RWPE2 (cell line): ENCODE results near the gene MCF2L.

ENCODE experiments used
- ATAC-seq: fragments of 200-7000 bp; cut with Tn5 transposase; 3 replicates; pipeline ENCODE4 v1.9.1; 2021; ENCODE audit warnings: low read depth
- DNase-seq: peaks from one replicate; pipeline ENCODE4 v3.0.0-alpha.2; 2020; ENCODE audit warnings: low spot score
- H3K27ac ChIP-seq: fragments of 450-650 bp; 2 replicates; pipeline ENCODE4 v1.5.1; 2017; ENCODE audit warnings: mild to moderate bottlenecking; ENCODE audit not compliant: poor library complexity, severe bottlenecking
- H3K27me3 ChIP-seq: fragments of 250-450 bp; sonication (Bioruptor Pico); 2 replicates; pipeline ENCODE4 v1.5.1; 2021; ENCODE audit warnings: mild to moderate bottlenecking, moderate library complexity; ENCODE audit not compliant: insufficient read depth, poor library complexity, severe bottlenecking
- H3K36me3 ChIP-seq: fragments of 250-450 bp; sonication (Bioruptor Pico); 2 replicates; pipeline ENCODE4 v1.5.1; 2020; ENCODE audit warnings: low read depth, mild to moderate bottlenecking, moderate library complexity
- H3K4me1 ChIP-seq: fragments of 250-450 bp; sonication (Bioruptor Pico); 2 replicates; pipeline ENCODE4 v1.5.1; 2021; ENCODE audit warnings: mild to moderate bottlenecking, moderate library complexity; ENCODE audit not compliant: insufficient read depth, poor library complexity, severe bottlenecking
- H3K4me3 ChIP-seq: fragments of 250-450 bp; sonication (Bioruptor Pico); 2 replicates; pipeline ENCODE4 v1.5.1; 2021; ENCODE audit warnings: mild to moderate bottlenecking, moderate library complexity; ENCODE audit not compliant: severe bottlenecking
- H3K9me3 ChIP-seq: fragments of 250-450 bp; sonication (Bioruptor Pico); 2 replicates; pipeline ENCODE4 v1.5.1; 2021; ENCODE audit warnings: mild to moderate bottlenecking, moderate library complexity; ENCODE audit not compliant: severe bottlenecking
- CTCF ChIP-seq: fragments of 450-650 bp; IDR thresholded peaks from one replicate; pipeline ENCODE4 v1.5.1; 2017; ENCODE audit warnings: mild to moderate bottlenecking, moderate library complexity; ENCODE audit not compliant: poor library complexity, severe bottlenecking

Gene MCF2L

GRCh38 chr13:112953591-112954487 lies 15.2 kb upstream of the MCF2L start:
- H3K27ac ChIP-seq = no peak overlapping the region
- DNase-seq = no peak
- no peak for TF ChIP-seq CTCF
- ATAC-seq = no peak
- peaks cover 9% of the 10 kb centered on the region for H3K27me3 ChIP-seq
- no peaks in the 10 kb centered on the region for H3K4me1 ChIP-seq
- H3K4me3 ChIP-seq = no peak overlapping the region
- no peaks in the 10 kb centered on the region for H3K9me3 ChIP-seq
- H3K36me3 ChIP-seq = no peaks in the 10 kb centered on the region

GRCh38 chr13:112954488-112955270 lies 14.3 kb upstream of the MCF2L start:
- no peak for DNase-seq
- H3K27ac ChIP-seq = no peak overlapping the region
- no peaks in the 10 kb centered on the region for H3K9me3 ChIP-seq
- no peak for ATAC-seq
- no peak overlapping the region for H3K4me3 ChIP-seq
- no peak for TF ChIP-seq CTCF
- H3K4me1 ChIP-seq = no peaks in the 10 kb centered on the region
- H3K36me3 ChIP-seq = no peaks in the 10 kb centered on the region
- peaks cover 9% of the 10 kb centered on the region for H3K27me3 ChIP-seq

- ATAC-seq = no peak
- H3K27me3 ChIP-seq = peaks cover 6% of the 10 kb centered on the region
- no peak for TF ChIP-seq CTCF
- no peak for DNase-seq
- no peaks in the 10 kb centered on the region for H3K4me1 ChIP-seq
- no peaks in the 10 kb centered on the region for H3K9me3 ChIP-seq
- H3K27ac ChIP-seq = no peak overlapping the region
- no peak overlapping the region for H3K4me3 ChIP-seq
- no peaks in the 10 kb centered on the region for H3K36me3 ChIP-seq
Observed at GRCh38 chr13:112955271-112955937, 13.6 kb upstream of the MCF2L start.

GRCh38 chr13:112955956-112956355 lies 13.1 kb upstream of the MCF2L start:
- peaks cover 4% of the 10 kb centered on the region for H3K27me3 ChIP-seq
- ATAC-seq = no peak

More at GRCh38 chr13:112955956-112956355, 13.1 kb upstream of the MCF2L start:
- no peak for DNase-seq
- H3K9me3 ChIP-seq = no peaks in the 10 kb centered on the region
- H3K27ac ChIP-seq = no peak overlapping the region
- no peaks in the 10 kb centered on the region for H3K36me3 ChIP-seq
- no peak for TF ChIP-seq CTCF
- H3K4me1 ChIP-seq = no peaks in the 10 kb centered on the region
- no peak overlapping the region for H3K4me3 ChIP-seq
